ENCODE results near the gene CYLD. TPM values are rescaled to one million over a fixed set of nuclear protein-coding genes. Genes with fewer than 3 reads are reported as not detected.

The CYLD gene
- polyA plus RNA-seq, 1 donor (not counting 4 experiments of a cell fraction or from before 2014, with no cell fraction given): 24.7 TPM

GRCh38 chr16:50696575-50697420, 45.1 kb upstream of the CYLD start:
- no peaks in the 10 kb centered on the region for H3K27me3 ChIP-seq (ENCODE audit: control insufficient read depth, extremely low read depth, insufficient read depth, low read length)
- H3K79me2 ChIP-seq (ENCODE audit: control insufficient read depth, insufficient read depth, low read length): no peaks in the 10 kb centered on the region
- H4K20me1 ChIP-seq (ENCODE audit: control insufficient read depth, extremely low read depth, insufficient read depth, low read length): no peaks in the 10 kb centered on the region
- H3K9me1 ChIP-seq (ENCODE audit: control insufficient read depth, extremely low read depth, insufficient read depth, low read length): no peaks in the 10 kb centered on the region
- FAIRE-seq (peak; percentile 95), DNase-seq (ENCODE audit: low read depth, low spot score) (peak; percentile 87)
- no peak overlapping the region for H3K4me3 ChIP-seq (ENCODE audit: control insufficient read depth in 2 of 3, extremely low read depth in 1 of 3, insufficient read depth in 2 of 3, low read depth in 1 of 3, low read length in 3 of 3)
- peak overlapping the region; percentile 11 for H3K4me2 ChIP-seq (ENCODE audit: control insufficient read depth, extremely low read depth, insufficient read depth, low read depth, low read length)
- peak overlapping the region; percentile 81 for H3K27ac ChIP-seq (ENCODE audit: control insufficient read depth, insufficient read depth, low read length)
- TF ChIP-seq CTCF (optimal IDR thresholded peaks at IDR 0.05 in 1 of 3, IDR thresholded peaks at IDR 0.05 in 1 of 3, conservative IDR thresholded peaks at IDR 0.05 in 1 of 3; ENCODE audit: extremely low read depth in 1 of 3, insufficient read depth in 2 of 3, low read length in 3 of 3) (no peak), EZH2 (IDR thresholded peaks at IDR 0.05; ENCODE audit: low read length) (no peak)
- no peaks in the 10 kb centered on the region for H3K36me3 ChIP-seq (ENCODE audit: control insufficient read depth in 2 of 2, extremely low read depth in 1 of 2, insufficient read depth in 2 of 2, low read length in 2 of 2)
- H2AFZ ChIP-seq (ENCODE audit: control insufficient read depth, low read length): peak overlapping the region; percentile 74
- dilution Hi-C loops (cut with MboI; ENCODE audit: extremely low pct_ligation_motif_present, low sequenced_read_pairs): no loop called here
- peak overlapping the region; percentile 68 for H3K9ac ChIP-seq (ENCODE audit: control insufficient read depth, extremely low read depth, insufficient read depth, low read length)
- no peaks in the 10 kb centered on the region for H3K9me3 ChIP-seq (ENCODE audit: control insufficient read depth, low read depth, low read length)
- peaks cover 37% of the 10 kb centered on the region for H3K4me1 ChIP-seq (ENCODE audit: control insufficient read depth, extremely low read depth, insufficient read depth, low read length)

GRCh38 chr16:50697421-50697715, 44.5 kb upstream of the CYLD start:
- Histone ChIP-seq H3K4me1 (ENCODE audit: control insufficient read depth, extremely low read depth, insufficient read depth, low read length) (peaks cover 37% of the 10 kb centered on the region), H4K20me1 (ENCODE audit: control insufficient read depth, extremely low read depth, insufficient read depth, low read length) (no peaks in the 10 kb centered on the region), H3K4me2 (ENCODE audit: control insufficient read depth, extremely low read depth, insufficient read depth, low read depth, low read length) (peak overlapping the region; percentile 81), H3K27me3 (ENCODE audit: control insufficient read depth, extremely low read depth, insufficient read depth, low read length) (no peaks in the 10 kb centered on the region), H3K9me3 (ENCODE audit: control insufficient read depth, low read depth, low read length) (no peaks in the 10 kb centered on the region), H3K9me1 (ENCODE audit: control insufficient read depth, extremely low read depth, insufficient read depth, low read length) (no peaks in the 10 kb centered on the region), H2AFZ (ENCODE audit: control insufficient read depth, low read length) (no peak overlapping the region), H3K9ac (ENCODE audit: control insufficient read depth, extremely low read depth, insufficient read depth, low read length) (peak overlapping the region; percentile 68), H3K27ac (ENCODE audit: control insufficient read depth, insufficient read depth, low read length) (peak overlapping the region; percentile 81), H3K4me3 (ENCODE audit: control insufficient read depth in 2 of 3, extremely low read depth in 1 of 3, insufficient read depth in 2 of 3, low read depth in 1 of 3, low read length in 3 of 3) (peak overlapping the region in 1 of 3 experiments; percentile 41), H3K36me3 (ENCODE audit: control insufficient read depth in 2 of 2, extremely low read depth in 1 of 2, insufficient read depth in 2 of 2, low read length in 2 of 2) (no peaks in the 10 kb centered on the region), H3K79me2 (ENCODE audit: control insufficient read depth, insufficient read depth, low read length) (no peaks in the 10 kb centered on the region)
- DNase-seq (ENCODE audit: low read depth, low spot score) (no peak), FAIRE-seq (no peak)
- TF ChIP-seq EZH2 (IDR thresholded peaks at IDR 0.05; ENCODE audit: low read length) (no peak), CTCF (optimal IDR thresholded peaks at IDR 0.05 in 1 of 3, IDR thresholded peaks at IDR 0.05 in 1 of 3, conservative IDR thresholded peaks at IDR 0.05 in 1 of 3; ENCODE audit: extremely low read depth in 1 of 3, insufficient read depth in 2 of 3, low read length in 3 of 3) (no peak)
- dilution Hi-C loops (cut with MboI; ENCODE audit: extremely low pct_ligation_motif_present, low sequenced_read_pairs): no loop called here
